OCI-LY1 (cell line): Measurements from ENCODE around the gene C4orf51.

Experiments used
- H2AFZ ChIP-seq: fragments of 200-600 bp; sonication (generic), shearing (Covaris generic); 2 replicates; pipeline ENCODE4 v1.6.0; 2014; ENCODE audit warnings: antibody characterized with exemption, mild to moderate bottlenecking, low read length
- H3F3A ChIP-seq: fragments of 200-600 bp; sonication (generic), shearing (Covaris generic); 2 replicates; pipeline ENCODE4 v1.6.0; 2014; ENCODE audit warnings: mild to moderate bottlenecking, antibody characterized with exemption, low read length, moderate library complexity; ENCODE audit not compliant: insufficient read depth
- H3K27ac ChIP-seq: fragments of 200-600 bp; sonication (generic); 2 replicates; pipeline ENCODE4 v1.5.1; 2014; ENCODE audit warnings: low read length, mixed run types, mild to moderate bottlenecking, low read depth; ENCODE audit not compliant: poor library complexity, severe bottlenecking
- H3K27me3 ChIP-seq: fragments of 200-600 bp; sonication (generic); 2 replicates; pipeline ENCODE4 v1.6.0; 2014; ENCODE audit warnings: antibody characterized with exemption, mild to moderate bottlenecking, low read length, moderate library complexity; ENCODE audit not compliant: insufficient read depth
- H3K36me3 ChIP-seq: fragments of 200-600 bp; sonication (generic); 2 replicates; pipeline ENCODE4 v1.6.1; 2014; ENCODE audit warnings: mild to moderate bottlenecking, antibody characterized with exemption, low read length, moderate library complexity, mixed read lengths; ENCODE audit not compliant: insufficient read depth
- H3K4me1 ChIP-seq: fragments of 200-600 bp; sonication (generic); 2 replicates; pipeline ENCODE4 v1.5.1; 2014; ENCODE audit warnings: mild to moderate bottlenecking, low read length, moderate library complexity; ENCODE audit not compliant: insufficient read depth, severe bottlenecking
- H3K4me2 ChIP-seq: fragments of 200-600 bp; sonication (generic), shearing (Covaris generic); 2 replicates; pipeline ENCODE4 v1.6.1; 2014; ENCODE audit warnings: low read length
- H3K4me3 ChIP-seq: fragments of 200-600 bp; sonication (generic); 2 replicates; pipeline ENCODE4 v1.5.1; 2014; ENCODE audit warnings: low read length, low read depth, mild to moderate bottlenecking, mixed read lengths; ENCODE audit not compliant: poor library complexity, severe bottlenecking
- H3K79me2 ChIP-seq: fragments of 200-600 bp; shearing (Covaris generic); 2 replicates; pipeline ENCODE4 v1.6.1; 2016; ENCODE audit warnings: mixed run types, low read length, mixed read lengths; ENCODE audit not compliant: insufficient read depth
- H3K9ac ChIP-seq: fragments of 200-600 bp; sonication (generic), shearing (Covaris generic); 2 replicates; pipeline ENCODE4 v1.6.1; 2014; ENCODE audit warnings: mild to moderate bottlenecking, low read length, mixed read lengths
- H3K9me2 ChIP-seq: fragments of 200-600 bp; sonication (generic), shearing (Covaris generic); 2 replicates; pipeline ENCODE4 v1.6.1; 2014; ENCODE audit warnings: low read depth, mild to moderate bottlenecking, low read length, mixed read lengths
- H3K9me3 ChIP-seq: fragments of 200-600 bp; shearing (Covaris generic); 2 replicates; pipeline ENCODE4 v1.6.1; 2014; ENCODE audit warnings: low read length, mixed read lengths
- H4K20me1 ChIP-seq: fragments of 200-600 bp; sonication (generic), shearing (Covaris generic); 2 replicates; pipeline ENCODE4 v1.6.0; 2016; ENCODE audit warnings: mild to moderate bottlenecking, low read length; ENCODE audit not compliant: insufficient read depth
- EZH2 ChIP-seq: fragments of 200-600 bp; sonication (generic), shearing (Covaris generic); IDR thresholded peaks from 2 replicates; pipeline ENCODE4 v1.8.0; 2017; ENCODE audit warnings: borderline replicate concordance, mixed run types, mild to moderate bottlenecking, antibody characterized with exemption, low read length, moderate library complexity, mixed read lengths
- TF ChIP-seq, protein P1 (sequence below): fragments of 200-600 bp; sonication (generic), shearing (Covaris generic); IDR thresholded peaks from 2 replicates; pipeline ENCODE4 v1.5.1; 2017; ENCODE audit warnings: mild to moderate bottlenecking, antibody characterized with exemption, low read length, moderate library complexity, mixed read lengths

The C4orf51 gene

DNA sequence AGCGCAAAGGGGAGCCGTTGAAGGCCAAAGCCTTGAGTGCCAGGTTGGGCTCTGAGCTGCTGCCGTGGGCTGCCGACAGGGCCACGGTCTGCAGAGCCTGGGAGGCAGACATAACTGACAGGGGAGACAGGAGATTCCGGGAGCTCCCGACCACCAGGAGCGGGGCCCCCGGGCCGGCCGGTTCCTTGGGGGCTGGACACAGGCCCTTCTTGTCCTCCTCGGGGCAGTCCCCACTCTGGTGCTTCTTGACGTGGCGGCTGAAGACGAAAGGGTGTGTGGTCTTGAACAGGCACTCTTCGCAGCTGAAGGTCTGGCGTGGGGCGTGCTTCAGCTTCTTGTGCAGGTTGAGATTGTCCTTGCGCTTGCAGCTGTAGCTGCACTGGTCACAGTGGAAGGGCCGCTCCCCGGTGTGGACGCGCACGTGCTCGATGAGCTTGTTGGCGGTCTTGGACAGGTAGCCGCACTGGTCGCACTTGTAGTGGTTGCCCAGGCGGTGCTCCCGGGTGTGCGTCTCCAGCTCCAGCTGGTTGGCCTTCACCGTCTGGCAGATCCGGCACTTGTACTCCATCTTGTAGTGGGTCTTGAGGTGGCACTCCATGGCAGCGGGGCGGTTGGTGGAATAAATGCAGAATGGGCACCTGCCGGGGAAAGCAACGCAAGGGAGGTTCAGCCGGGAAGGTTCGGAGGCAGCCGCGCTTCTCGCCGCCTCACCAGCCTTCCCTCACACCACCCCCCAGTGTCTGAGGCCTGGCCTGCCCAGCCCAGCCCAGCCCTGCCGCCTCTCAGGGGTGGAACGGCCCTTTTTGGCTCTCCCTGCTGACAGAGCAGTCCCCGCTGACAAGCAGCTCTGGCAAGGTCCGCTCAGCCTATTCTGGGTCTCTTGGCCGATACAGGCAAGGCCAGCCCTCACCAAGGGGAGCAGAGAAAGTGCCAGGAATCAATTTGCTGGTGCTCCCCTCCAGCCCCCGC lies 81.3 kb downstream of the C4orf51 start:
- Histone ChIP-seq H3K27ac (no peak overlapping the region), H3K4me2 (no peak overlapping the region), H3K4me1 (no peaks in the 10 kb centered on the region), H3K9me3 (no peaks in the 10 kb centered on the region), H3K36me3 (peaks cover 67% of the 10 kb centered on the region), H4K20me1 (no peaks in the 10 kb centered on the region), H3K4me3 (no peak overlapping the region), H3F3A (no peaks in the 10 kb centered on the region), H3K9me2 (no peaks in the 10 kb centered on the region), H3K79me2 (no peaks in the 10 kb centered on the region), H3K9ac (no peak overlapping the region), H3K27me3 (no peaks in the 10 kb centered on the region), H2AFZ (no peak overlapping the region)
- no peak for TF ChIP-seq EZH2

DNA sequence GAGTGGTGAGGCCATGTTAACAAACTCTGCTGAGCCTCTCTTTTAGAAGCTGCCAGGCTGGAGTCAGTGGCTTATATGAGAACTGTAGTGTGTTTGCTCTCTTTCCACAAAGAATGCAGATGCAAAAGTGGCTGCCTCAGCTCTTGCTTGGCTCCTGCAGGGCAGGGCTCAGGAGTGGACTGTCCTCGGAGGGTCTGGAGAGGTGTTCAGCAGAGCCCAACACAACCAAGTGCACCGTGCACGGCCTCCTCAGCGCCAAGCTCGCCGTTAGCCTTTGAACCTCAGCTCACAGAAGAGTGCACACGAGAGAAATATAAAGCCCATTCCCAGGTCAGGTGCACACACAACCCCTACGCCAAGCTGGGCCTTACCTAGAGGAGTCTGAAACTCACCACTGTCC lies 82.8 kb downstream of the C4orf51 start:
- no peak for TF ChIP-seq EZH2
- TF ChIP-seq, protein P1, sequence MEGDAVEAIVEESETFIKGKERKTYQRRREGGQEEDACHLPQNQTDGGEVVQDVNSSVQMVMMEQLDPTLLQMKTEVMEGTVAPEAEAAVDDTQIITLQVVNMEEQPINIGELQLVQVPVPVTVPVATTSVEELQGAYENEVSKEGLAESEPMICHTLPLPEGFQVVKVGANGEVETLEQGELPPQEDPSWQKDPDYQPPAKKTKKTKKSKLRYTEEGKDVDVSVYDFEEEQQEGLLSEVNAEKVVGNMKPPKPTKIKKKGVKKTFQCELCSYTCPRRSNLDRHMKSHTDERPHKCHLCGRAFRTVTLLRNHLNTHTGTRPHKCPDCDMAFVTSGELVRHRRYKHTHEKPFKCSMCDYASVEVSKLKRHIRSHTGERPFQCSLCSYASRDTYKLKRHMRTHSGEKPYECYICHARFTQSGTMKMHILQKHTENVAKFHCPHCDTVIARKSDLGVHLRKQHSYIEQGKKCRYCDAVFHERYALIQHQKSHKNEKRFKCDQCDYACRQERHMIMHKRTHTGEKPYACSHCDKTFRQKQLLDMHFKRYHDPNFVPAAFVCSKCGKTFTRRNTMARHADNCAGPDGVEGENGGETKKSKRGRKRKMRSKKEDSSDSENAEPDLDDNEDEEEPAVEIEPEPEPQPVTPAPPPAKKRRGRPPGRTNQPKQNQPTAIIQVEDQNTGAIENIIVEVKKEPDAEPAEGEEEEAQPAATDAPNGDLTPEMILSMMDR = no peak
- no peaks in the 10 kb centered on the region for H4K20me1 ChIP-seq
- no peak overlapping the region for H3K9ac ChIP-seq
- H3K27me3 ChIP-seq = no peaks in the 10 kb centered on the region
- no peak overlapping the region for H3K4me2 ChIP-seq
- H3K9me3 ChIP-seq = no peaks in the 10 kb centered on the region
- no peak overlapping the region for H3K4me3 ChIP-seq
- H3K79me2 ChIP-seq = no peaks in the 10 kb centered on the region
- no peak overlapping the region for H2AFZ ChIP-seq
- H3K36me3 ChIP-seq = peaks cover 79% of the 10 kb centered on the region
- no peaks in the 10 kb centered on the region for H3F3A ChIP-seq
- H3K27ac ChIP-seq = no peak overlapping the region
- H3K9me2 ChIP-seq = no peaks in the 10 kb centered on the region
- no peaks in the 10 kb centered on the region for H3K4me1 ChIP-seq

DNA sequence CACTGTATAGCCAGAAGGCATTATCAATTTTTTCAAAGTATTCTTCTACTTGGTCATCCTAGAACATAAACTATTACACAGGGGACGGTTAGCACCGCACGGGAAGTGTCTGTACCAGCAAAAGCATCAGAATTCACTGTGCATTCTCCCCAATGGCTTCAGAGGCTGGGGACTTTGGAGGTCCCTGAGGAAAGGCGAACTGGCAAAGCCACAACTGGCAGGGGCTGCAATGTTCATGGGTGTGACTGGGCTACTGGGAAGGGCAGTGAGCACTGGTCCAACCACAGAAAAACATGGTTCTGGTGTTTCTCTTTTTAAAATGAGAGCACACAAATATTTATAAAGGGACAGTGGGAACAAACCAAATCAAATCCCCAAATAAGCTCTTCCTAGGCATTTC lies 83.5 kb downstream of the C4orf51 start:
- H3K4me3 ChIP-seq = no peak overlapping the region
- no peak overlapping the region for H3K9ac ChIP-seq
- H3K79me2 ChIP-seq = no peaks in the 10 kb centered on the region
- no peak overlapping the region for H2AFZ ChIP-seq
- no peak overlapping the region for H3K4me2 ChIP-seq
- peaks cover 84% of the 10 kb centered on the region for H3K36me3 ChIP-seq
- no peak for TF ChIP-seq EZH2
- TF ChIP-seq, protein P1 = no peak
- H3K9me2 ChIP-seq = no peaks in the 10 kb centered on the region
- no peaks in the 10 kb centered on the region for H3K27me3 ChIP-seq
- H3K9me3 ChIP-seq = no peaks in the 10 kb centered on the region
- no peaks in the 10 kb centered on the region for H4K20me1 ChIP-seq
- H3K27ac ChIP-seq = no peak overlapping the region
- H3K4me1 ChIP-seq = no peaks in the 10 kb centered on the region
- H3F3A ChIP-seq = no peaks in the 10 kb centered on the region
